MV-4-11 (cell line): Measurements from ENCODE around the gene IFNGR1.
A peak's percentile ranks its signal among the peaks of the same experiment; 100 is the strongest.
"Not testable (repeated sequence)": the region's sequence is repeated elsewhere in the genome, so short reads cannot be mapped to it uniquely, and the experiment has no call there.

ENCODE experiments used
- DNase-seq: peaks from one replicate; lab custom pipeline; 2025; lab: John Stamatoyannopoulos, UW

Gene IFNGR1

DNA sequence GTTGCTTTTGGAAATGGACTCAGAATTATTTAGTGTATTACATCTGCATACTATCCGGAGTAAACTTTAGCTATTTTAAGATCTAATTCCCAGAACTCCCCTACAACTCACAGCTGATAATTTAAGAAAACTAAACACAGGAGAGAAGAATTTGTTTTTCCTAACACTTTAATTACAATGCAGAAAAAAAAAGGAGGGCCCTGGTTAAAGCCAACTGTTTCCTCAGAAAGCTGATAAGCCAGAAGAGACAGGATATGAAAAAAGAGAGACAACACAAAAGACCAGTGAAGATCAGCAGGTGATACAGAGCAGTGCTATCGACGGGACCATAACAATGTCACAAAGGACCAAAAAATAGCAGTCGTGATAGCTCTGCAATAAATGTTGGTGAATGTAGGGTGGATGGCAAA, 5.8 kb downstream of the IFNGR1 start:
- DNase-seq, result no peak

DNA sequence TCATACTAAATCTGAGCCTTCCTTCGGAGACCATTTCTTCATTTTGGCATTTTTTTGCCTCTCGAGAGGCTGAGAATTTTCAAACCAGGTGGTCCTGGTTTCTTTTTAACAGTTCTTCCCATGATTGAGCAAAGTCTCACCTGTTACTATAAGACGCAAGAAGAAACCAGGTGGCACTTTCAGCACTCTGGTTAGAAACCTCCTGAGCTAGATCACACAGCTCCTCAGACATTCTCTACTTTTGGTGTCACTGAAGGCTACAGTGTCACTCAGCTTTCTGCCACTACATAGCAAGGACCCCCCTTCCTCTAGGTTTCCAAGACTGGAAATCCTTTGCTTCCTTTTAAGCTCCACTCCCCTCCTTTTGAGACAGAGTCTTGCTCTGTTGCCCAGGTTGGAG, 7.3 kb downstream of the IFNGR1 start:
- no peak for DNase-seq

DNA sequence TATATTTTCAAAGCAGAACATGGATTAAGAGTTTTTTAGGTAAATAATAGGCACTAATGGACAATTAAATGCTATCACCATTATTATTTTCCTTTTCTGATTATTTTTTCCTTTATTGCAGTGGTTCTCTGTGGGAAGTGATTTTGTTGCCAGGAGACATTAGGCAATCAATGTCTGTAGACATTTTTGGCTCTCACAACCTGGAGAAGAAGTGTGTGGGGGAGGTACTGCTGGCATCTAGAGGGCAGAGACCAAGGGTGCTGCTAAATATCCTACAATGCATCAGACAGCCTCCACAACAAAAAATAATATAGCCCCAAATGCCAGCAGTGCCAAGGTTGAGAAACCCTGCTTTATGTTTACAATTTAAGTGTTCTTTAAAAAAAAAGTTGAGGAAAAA, 8.3 kb downstream of the IFNGR1 start:
- DNase-seq, result no peak

DNA sequence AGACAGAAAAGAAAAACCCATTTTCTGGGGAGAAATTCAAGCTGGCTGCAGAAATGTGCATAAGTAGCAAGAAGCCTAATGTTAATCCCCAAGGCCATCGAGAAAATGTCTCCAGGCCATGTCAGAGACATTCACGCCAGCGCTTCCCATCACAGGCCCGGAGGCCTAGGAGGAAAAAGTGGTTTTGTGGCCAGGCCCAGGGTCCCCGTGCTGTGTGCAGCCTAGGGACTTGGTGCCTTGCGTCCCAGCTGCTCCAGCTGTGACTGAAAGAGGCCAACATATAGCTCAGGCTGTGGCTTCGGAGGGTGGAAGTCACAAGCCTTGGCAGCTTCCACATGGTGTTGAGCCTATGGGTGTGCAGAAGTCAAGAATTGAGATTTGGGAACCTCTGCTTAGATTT, 10.9 kb downstream of the IFNGR1 start:
- no peak for DNase-seq

DNA sequence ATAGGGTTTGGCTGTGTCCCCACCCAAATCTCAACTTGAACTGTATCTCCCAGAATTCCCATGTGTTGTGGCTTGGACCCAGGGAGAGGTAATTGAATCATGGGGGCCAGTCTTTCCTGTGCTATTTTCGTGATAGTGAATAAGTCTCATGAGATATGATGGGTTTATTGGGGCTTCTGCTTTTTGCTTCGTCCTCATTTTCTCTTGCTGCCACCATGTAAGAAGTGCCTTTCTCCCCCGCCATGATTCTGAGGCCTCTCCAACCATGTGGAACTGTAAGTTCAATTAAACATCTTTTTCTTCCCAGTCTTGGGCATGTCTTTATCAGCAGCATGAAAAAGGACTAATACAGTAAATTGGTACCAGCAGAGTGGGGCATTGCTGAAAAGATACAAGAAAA, 11.7 kb downstream of the IFNGR1 start:
- DNase-seq, result not testable (repeated sequence)

DNA sequence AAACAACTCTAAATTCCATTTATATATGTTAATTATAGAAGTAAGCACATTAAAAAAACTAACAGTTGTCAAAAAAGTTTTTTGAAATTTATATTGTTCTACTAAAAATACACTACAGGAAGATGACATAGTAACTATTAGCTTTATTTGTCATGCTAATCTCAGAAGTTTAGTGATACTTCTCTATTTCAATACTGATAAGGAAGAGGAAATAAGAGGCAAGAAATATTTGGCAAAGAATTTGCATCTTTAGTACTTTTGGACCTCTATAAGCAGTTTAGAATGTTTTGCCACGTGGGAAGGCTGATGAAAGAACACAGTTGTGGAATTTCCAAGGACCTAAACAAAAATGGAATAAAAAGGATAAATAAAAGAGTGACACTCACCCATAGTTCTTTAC, 12.6 kb downstream of the IFNGR1 start:
- DNase-seq, result no peak

DNA sequence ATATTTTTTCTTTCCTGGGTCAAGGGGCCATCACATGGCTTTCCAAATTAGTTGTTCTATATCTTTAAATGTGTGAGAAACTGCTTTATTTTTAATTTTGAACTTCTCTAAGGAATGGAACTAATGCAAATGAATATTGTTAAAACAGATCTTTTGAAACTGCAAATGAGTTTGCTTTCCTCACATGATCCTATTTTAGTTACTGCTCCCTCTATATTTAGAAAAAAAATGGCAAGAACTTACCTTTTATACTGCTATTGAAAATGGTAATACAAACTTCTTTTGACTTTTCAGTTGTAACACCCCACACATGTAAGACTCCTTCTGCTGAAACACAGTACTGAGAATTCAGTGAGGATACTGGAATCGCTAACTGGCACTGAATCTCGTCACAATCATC, 15.9 kb downstream of the IFNGR1 start:
- DNase-seq, result no peak

DNA sequence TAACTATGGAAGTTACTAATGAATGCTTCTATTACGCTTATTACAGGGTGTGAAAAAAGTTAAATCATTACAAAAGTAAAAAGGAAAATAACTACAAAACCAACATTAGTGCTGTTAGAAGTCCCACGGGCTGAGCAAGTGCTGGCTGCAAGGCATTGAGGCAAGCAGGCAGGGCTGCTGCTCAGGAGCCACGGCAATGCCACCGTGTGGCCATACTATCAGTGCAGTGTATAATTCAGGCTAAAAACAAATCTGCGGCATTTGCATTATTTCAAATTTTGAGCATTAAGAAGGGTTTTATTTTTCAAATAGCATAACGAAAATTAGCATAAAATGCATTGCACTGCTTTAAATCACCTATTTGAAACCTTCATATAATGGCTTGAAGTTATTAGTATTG, 17.1 kb downstream of the IFNGR1 start:
- no peak for DNase-seq

DNA sequence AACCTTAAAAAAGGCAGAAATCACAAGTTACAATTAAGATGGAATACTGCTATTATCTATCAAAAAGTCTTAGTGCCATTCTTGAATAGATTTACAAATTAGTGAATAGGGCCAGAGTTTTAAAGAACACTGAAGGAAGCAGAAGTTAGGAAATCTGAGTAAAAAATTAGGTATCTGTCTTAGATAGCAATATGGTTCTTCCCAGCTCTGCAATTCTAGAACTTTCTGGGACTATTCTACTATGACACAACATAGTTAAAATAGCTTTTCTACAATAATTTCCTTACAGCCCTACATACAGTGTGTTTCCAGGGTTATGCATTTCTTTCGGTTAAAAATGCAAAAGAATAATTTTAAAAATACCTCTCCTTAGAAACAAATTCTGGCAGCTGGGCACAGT, 18.2 kb downstream of the IFNGR1 start:
- DNase-seq, result no peak

DNA sequence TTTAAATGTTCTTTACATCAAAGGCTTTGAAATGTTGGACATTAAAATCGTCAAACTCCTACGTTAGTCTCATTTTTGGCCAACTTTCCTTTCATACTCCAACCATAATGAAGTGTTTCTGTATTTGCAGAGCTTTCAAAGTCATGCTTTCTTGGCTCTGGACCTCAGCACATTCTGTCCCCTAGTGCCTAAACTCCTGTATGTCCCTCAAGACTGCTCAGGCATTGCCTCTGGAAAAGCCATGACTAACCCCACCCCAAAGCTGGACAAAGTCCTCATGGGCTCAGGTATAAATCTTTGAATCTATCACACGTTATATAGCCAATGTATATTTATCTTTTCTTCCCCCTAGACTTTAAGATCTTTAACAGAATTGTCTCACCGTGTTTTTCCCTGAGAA, 18.9 kb downstream of the IFNGR1 start:
- no peak for DNase-seq

DNA sequence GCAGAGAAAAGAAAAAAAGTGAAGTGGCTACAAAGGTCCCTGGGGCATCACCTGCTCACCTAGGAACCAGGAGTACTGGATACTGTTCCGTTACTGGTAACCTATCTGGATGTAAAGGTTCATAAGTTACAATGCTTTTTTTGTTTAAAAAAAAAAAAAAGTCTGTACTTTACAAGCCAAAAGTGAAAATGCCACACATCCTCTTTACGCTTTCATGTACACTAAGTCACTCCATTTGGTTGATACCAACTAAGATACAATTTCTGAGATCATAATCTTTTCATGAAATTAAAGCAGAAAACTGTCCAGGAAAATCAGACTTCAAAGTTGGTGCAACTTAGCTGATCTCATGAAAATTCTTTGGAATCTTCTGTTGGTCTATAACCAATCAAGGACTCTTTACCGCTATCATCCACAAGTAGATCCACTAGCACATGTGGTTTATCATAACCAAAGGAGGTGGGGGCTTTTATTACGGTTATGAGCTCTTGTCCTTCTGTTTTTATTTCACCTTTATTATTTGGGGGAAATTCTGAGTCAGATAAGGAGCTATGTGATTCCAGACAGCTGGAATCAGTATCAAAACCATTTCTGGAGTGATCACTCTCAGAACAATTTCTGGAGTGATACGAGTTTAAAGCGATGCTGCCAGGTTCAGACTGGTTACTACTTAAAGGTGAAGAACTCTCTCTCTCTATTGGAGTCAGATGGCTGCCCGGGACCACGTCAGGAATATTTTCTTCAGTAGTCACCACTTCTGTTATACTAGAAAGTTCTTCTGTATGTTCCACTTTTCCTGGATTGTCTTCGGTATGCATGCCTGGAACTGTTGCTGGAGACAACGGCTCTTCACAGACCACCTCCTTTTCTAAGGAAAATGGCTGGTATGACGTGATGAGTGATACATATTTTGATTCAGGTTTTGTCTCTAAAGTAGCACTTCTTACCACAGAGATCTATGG, 21.2 kb downstream of the IFNGR1 start:
- no peak for DNase-seq

DNA sequence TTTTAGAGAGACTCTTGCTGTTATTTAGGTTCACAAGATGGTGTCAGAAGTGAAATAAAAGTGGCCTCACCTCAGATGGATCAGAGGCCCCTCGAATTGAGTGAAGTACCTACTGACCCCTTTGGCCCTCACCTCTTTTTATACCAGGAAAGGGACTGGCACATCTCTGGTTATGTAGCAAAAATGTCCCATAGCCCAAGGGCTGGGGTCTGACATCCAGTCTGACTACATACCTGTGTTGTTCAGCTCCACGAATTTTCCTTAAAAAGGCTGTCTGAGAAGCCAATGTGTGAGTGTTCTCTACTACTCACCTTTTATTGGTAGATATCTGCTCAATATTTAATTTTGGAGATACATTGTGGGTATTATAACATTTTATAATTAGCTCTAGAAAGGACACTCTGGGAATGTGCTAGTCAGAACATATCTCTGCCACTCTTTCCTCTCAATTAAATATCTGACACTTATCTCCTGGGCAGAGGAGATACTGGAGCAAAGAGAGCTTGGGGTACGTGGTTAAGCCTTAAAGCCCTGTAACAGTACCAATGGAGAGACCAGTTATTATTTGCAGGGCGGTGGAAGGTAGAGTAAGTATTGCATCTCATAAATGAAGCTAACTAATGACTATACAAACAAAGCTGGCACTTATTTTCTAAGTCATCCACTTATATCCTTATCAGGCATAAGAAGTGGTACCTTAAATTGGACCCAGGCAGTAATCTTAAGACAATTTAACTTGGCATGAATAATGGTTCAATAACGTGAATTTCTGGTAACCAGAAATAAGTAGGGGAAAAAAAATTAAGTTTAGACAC, 25.7 kb downstream of the IFNGR1 start:
- no peak for DNase-seq

DNA sequence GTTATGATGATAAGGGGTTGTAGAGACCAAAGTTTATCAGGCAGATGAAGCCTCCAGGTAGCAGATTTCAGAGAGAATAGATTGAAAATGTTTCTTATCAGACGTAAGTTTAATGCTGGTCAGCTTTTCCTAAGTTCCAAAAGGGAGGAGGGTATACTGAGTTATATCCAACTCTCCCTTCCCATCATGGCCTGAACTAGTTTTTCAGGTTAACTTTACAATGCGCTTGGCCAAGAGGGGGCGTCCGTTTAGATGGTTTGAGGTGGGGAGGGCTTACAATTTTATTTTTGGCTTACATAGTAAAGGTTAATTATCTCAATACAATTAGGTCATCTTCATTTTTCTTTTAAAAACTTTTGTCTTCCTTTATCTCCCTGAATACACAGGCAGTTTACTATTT, 26.4 kb downstream of the IFNGR1 start:
- no peak for DNase-seq

DNA sequence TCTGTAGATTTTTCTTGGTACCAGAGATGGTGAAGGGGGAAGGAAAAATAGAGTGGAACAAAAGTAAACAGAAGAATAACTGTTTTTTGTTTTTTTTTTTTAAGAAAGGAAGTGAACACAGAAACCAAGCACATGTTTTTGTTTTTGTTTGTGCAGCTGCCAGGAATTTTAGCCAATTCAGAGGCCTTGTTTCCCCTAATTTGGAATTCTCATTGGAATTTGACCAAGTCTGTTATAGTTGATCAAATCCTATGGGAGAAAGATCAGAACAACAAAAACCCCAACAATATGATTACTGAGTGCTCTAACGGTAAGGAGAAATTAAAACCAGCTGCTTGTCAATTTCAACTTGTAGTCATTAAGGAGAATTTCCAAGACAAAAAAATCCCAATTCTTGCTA, 27.5 kb downstream of the IFNGR1 start:
- DNase-seq, result no peak

DNA sequence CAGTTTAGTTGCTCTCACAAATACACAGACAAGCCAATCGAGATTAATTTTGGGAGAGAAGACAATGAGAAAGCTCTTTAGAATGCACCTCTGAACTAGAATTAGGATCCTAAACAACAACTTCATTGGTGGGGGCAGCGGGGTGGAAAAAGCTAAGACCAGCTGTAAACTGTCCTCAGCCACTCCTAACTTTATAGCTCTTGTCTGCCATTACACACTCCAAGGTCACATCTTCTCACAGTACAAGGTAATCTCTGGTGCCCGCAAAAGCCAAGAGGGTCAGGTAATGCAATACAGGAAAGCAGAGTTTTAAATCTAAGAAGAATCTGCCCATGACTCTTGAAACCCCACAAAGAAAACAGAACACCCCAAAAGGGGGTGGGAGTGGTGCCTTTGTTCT, 27.9 kb downstream of the IFNGR1 start:
- DNase-seq, result no peak

DNA sequence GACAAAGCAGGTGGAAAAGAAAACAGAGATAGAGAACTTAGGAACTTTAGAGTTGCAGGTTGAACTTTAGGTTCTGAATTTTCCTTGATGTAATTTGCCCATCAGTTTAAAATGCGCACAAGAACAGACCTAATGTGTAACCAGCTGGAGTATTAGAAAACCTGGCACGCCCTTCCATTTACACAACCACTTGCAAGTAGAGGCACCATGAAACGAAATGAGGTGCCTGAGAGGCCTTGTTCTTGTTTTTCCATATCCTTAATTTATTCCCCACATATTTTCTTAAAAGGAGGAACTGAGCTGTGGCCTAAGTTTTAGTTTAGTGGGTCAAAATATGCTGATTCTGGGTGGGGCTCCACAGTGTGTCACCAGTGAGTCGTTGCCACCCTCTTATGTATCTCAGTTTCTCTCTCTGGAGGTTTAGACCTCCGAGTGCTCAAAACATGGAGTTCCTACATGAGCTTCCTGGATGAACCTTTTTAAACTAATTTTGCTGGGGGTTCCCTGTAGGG, 28.5 kb downstream of the IFNGR1 start:
- DNase-seq, result peak; percentile 22

DNA sequence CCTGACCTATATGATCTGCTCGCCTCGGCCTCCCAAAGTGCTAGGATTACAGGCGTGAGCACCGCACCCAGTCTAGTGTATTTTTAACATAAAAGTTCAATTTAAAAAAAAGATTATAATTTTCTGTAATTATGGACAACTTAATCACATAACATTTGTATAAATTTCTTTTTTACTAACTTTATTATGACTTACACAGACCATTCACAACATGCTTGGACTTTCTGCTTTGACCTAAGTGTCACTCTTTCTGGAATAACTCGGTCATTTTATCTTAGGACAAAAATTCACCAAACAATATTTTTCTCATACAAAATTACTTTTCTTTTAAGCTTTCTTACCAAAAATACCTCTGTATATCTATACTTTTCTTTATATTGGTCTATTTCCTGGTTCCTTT, 30.3 kb downstream of the IFNGR1 start:
- DNase-seq, result peak; percentile 46

DNA sequence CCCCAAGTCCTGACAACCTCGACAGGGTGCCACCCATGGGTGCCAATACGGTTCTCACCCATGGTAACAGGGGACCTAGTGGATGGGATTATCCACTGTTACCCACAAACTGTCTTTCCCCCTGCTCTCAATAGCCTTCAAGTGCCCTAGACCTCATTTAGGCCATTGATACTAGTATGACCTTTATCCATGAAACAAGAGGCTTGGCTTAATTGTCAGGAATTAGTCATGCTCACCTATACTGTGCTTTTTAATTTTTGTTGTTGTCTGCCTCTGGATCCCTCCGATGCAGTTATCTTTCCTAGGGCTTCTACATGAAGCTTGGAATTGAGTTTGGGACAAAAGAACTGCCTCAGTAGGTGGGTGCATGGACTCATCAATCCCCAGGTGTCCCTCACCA, 33.9 kb downstream of the IFNGR1 start:
- no peak for DNase-seq

DNA sequence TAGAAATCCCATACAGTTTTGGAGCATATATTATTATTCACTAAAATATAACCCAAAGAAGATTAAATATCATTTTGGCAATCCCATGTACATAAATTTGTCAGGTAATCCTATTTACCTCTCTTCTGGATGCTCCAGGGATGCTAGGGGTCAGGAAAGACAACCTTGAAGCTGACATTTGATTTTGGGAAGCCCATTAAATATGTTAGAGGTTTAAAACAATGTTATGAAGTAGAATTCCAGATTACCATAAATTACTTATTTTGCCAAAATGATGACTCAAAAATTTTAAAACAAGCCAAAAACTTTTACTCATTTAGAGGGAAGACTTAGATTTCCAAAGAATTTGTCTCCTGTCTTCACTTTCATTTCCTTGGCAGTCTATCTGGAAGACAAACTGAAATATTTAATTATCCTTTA, 36.5 kb downstream of the IFNGR1 start:
- no peak for DNase-seq

DNA sequence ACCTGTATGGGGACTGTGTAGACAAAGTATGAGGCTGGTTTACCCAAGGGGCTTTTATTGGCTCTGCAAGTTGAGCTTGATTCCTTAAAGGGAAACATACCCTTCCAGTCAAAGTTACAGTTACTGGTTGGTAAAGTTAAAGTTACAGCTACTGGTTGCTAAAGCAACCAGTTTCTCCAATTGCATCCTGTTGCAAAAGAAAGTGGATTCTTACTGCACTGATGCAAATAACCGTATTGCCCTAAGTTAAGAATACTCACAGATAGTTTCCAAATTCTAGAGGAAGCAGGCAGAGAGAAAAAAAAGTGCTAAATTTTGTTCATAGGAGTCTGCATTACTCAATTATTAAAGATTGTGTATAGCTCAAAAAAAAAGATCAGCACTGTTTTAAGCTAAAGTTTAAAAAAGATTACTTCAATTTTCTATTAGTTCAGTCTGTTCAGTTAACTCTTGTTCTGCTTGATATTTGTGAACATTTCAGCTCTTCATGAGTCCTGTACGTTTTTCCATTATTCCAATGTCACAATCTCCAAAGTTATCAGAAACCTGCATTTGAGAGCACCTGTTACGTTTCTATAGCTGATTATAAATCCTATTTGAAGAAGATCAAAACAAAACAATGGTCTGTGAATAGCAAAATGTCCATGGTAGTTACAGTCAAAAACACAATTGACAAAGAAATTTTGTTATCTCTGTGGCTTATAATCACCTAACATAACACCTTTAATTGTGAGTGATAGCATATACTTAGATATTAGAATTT, 37.1 kb downstream of the IFNGR1 start:
- DNase-seq, result peak; percentile 18

DNA sequence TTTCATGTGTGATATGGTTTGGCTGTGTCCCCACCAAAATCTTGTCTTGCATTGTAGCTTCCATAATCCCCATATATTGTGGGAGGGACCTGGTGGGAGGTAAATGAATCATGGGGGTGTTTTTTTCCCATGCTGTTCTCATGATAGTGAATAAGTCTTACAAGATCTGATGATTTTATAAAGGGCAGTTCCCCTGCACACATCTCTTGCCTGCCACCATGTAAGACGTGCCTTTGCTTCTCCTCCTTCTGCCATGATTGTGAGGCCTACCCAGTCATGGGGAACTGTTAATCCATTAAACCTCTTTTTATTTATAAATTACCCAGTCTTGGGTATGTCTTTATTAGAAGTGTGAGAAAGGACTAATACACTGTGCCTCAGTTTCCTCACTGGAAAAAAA, 41.6 kb downstream of the IFNGR1 start:
- no peak for DNase-seq

DNA sequence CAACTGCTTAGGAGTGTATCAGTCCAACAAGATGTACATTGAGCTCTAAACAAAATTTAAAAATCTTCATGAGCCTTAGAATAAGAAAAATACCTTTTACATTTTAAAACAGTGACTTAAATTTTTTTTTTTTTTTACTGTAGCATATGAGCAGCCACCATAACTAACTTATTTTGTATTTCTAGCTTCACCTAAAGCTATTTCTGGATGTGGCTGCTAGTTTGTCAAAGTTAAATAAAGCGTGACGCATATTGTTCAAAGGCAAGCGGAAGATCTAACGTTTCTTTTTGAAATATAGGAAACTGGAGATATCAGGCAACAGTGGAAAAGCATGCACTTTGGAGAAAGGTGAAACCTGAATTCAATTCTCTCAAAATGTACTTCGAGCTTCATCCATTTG, 42.5 kb downstream of the IFNGR1 start:
- no peak for DNase-seq
